ENCODE results near the gene CDKN2B-AS1.

The CDKN2B-AS1 gene

GRCh38 chr9:22148876-22149637 lies 154.5 kb downstream of the CDKN2B-AS1 start:
- no peak for DNase-seq (ENCODE audit: low spot score)
- no peak for TF ChIP-seq CTCF (IDR thresholded peaks at IDR 0.05; ENCODE audit: extremely low read depth, missing control alignments)

GRCh38 chr9:22154064-22154463 lies 159.5 kb downstream of the CDKN2B-AS1 start:
- DNase-seq (ENCODE audit: low spot score): no peak
- TF ChIP-seq CTCF (IDR thresholded peaks at IDR 0.05; ENCODE audit: extremely low read depth, missing control alignments): no peak

- no peak for DNase-seq (ENCODE audit: low spot score)
- no peak for TF ChIP-seq CTCF (IDR thresholded peaks at IDR 0.05; ENCODE audit: extremely low read depth, missing control alignments)
These were observed 162.0 kb downstream of the CDKN2B-AS1 start for GRCh38 chr9:22156586-22156985.

GRCh38 chr9:22157276-22157675 lies 162.7 kb downstream of the CDKN2B-AS1 start:
- TF ChIP-seq CTCF (IDR thresholded peaks at IDR 0.05; ENCODE audit: extremely low read depth, missing control alignments): no peak
- DNase-seq (ENCODE audit: low spot score): no peak

- DNase-seq (ENCODE audit: low spot score): no peak
- no peak for TF ChIP-seq CTCF (IDR thresholded peaks at IDR 0.05; ENCODE audit: extremely low read depth, missing control alignments)
These were observed 163.2 kb downstream of the CDKN2B-AS1 start for GRCh38 chr9:22157828-22158227.

GRCh38 chr9:22158271-22158670 lies 163.7 kb downstream of the CDKN2B-AS1 start:
- no peak for DNase-seq (ENCODE audit: low spot score)
- TF ChIP-seq CTCF (IDR thresholded peaks at IDR 0.05; ENCODE audit: extremely low read depth, missing control alignments): no peak

GRCh38 chr9:22158927-22159346 lies 164.3 kb downstream of the CDKN2B-AS1 start:
- no peak for TF ChIP-seq CTCF (IDR thresholded peaks at IDR 0.05; ENCODE audit: extremely low read depth, missing control alignments)
- no peak for DNase-seq (ENCODE audit: low spot score)
